MM.1S (cell line): ENCODE data around the gene RABL6.

Source experiments
- DNase-seq: peaks from one replicate; pipeline ENCODE4 v3.0.0-alpha.2; 2015
- H2AFZ ChIP-seq: fragments of 300-600 bp; sonication (generic); 2 replicates; pipeline ENCODE4 v1.6.0; 2016; ENCODE audit warnings: antibody characterized with exemption, low read length
- H3F3A ChIP-seq: fragments of 300-600 bp; sonication (generic); 2 replicates; pipeline ENCODE4 v1.6.1; 2016; ENCODE audit warnings: mild to moderate bottlenecking, antibody characterized with exemption, low read length, moderate library complexity, mixed read lengths; ENCODE audit not compliant: insufficient read depth
- H3K27ac ChIP-seq: fragments of 300-600 bp; sonication (generic); 2 replicates; pipeline ENCODE4 v1.5.1; 2016; ENCODE audit warnings: mild to moderate bottlenecking, low read length
- H3K27me3 ChIP-seq: fragments of 300-600 bp; sonication (generic); replicated peaks from 2 replicates; pipeline ENCODE4 v1.6.0; 2016; ENCODE audit warnings: low read length; ENCODE audit not compliant: insufficient read depth
- H3K36me3 ChIP-seq: fragments of 300-600 bp; sonication (generic); replicated peaks from 2 replicates; pipeline ENCODE4 v1.6.1; 2016; ENCODE audit warnings: mild to moderate bottlenecking, low read length, mixed read lengths; ENCODE audit not compliant: insufficient read depth
- H3K4me1 ChIP-seq: fragments of 300-600 bp; sonication (generic); 2 replicates; pipeline ENCODE4 v1.6.1; 2016; ENCODE audit warnings: low read length, mixed read lengths
- H3K4me2 ChIP-seq: fragments of 300-600 bp; sonication (generic); 2 replicates; pipeline ENCODE4 v1.6.0; 2016; ENCODE audit warnings: low read depth, low read length
- H3K4me3 ChIP-seq: fragments of 300-600 bp; sonication (generic); 2 replicates; pipeline ENCODE4 v1.5.1; 2016; ENCODE audit warnings: low read length, mixed read lengths
- H3K79me2 ChIP-seq: fragments of 300-600 bp; sonication (generic); 2 replicates; pipeline ENCODE4 v1.6.1; 2016; ENCODE audit warnings: mixed run types, low read length, mixed read lengths
- H3K9ac ChIP-seq: fragments of 300-600 bp; sonication (generic); 2 replicates; pipeline ENCODE4 v1.6.1; 2016; ENCODE audit warnings: low read length, mixed read lengths
- H3K9me2 ChIP-seq: fragments of 300-600 bp; sonication (generic); replicated peaks from 2 replicates; pipeline ENCODE4 v1.6.1; 2016; ENCODE audit warnings: mild to moderate bottlenecking, low read length, mixed read lengths; ENCODE audit not compliant: insufficient read depth
- H3K9me3 ChIP-seq: fragments of 300-600 bp; sonication (generic); replicated peaks from 2 replicates; pipeline ENCODE4 v1.6.1; 2016; ENCODE audit warnings: mild to moderate bottlenecking, low read length, mixed read lengths; ENCODE audit not compliant: insufficient read depth
- H4K20me1 ChIP-seq: fragments of 300-600 bp; sonication (generic); 2 replicates; pipeline ENCODE4 v1.6.1; 2016; ENCODE audit warnings: mild to moderate bottlenecking, low read length, moderate library complexity, mixed read lengths; ENCODE audit not compliant: insufficient read depth
- CTCF ChIP-seq: fragments of 300-600 bp; sonication (generic); IDR thresholded peaks from 2 replicates; pipeline ENCODE4 v1.5.1; 2016; ENCODE audit warnings: antibody characterized with exemption, low read length, mixed read lengths
- EZH2 ChIP-seq: fragments of 300-600 bp; sonication (generic); optimal IDR thresholded peaks from 2 replicates; pipeline ENCODE3; 2017; ENCODE audit warnings: low read depth, mild to moderate bottlenecking, antibody characterized with exemption, low read length, mixed read lengths
- EZH2phosphoT487 ChIP-seq: fragments of 300-600 bp; sonication (generic); IDR thresholded peaks from 2 replicates; pipeline ENCODE4 v1.6.1; 2018; ENCODE audit warnings: antibody characterized with exemption, low read length

Gene RABL6

DNA sequence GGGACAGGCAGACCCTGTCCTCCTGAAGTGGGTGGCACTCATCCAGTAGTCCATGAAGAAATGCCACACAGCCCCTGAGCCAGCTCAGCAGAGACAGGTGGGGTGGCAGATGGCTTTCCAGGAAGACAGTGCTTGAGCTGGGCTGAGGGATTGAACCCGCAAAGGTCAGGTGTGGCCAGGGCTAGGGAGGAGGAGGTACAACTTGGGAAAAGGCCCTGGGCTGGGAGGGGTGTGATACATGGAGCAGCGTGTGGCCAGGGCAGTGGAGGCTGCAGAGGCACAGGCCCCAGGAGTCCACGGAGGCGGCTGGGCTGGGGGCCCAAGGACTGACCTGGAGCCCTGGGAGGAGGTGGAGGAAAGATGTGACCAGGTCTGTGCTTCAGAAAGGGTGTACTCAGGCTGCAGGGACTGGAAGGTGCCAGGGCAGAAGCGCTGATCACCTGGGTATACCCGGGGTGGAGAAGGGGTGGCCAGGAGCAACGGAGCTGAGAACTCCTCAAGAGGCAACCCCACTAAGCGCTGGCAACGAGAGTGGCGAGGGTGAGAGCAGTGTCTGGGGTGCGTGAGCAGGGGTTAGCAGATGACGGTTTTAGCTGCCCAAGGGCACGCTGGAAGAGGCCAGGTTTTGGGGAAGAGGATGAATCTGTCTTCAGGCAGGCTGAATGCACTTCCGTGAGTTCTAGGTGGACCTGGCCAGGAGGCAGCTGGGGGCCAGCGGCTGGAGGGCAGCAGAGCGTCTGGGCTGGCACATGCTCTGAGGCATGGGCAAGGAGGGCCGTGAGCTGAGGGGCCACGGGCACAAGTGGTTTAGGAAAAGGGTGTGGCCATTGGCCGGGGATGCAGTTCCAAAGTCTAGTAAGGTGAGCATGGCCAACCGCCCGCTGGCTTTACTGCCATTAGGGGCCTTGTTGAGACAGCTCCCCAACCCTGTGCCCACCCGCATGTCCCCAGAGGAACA, 3.9 kb upstream of the RABL6 start:
- H3K36me3 ChIP-seq: no peaks in the 10 kb centered on the region
- H3K79me2 ChIP-seq: peaks cover 20% of the 10 kb centered on the region
- no peak overlapping the region for H2AFZ ChIP-seq
- no peak overlapping the region for H3K27ac ChIP-seq
- H3K9ac ChIP-seq: no peak overlapping the region
- H3K9me3 ChIP-seq: no peaks in the 10 kb centered on the region
- H3K4me3 ChIP-seq: no peak overlapping the region
- no peaks in the 10 kb centered on the region for H3K9me2 ChIP-seq
- no peaks in the 10 kb centered on the region; the same call in 1 of the 2 replicates for H3K27me3 ChIP-seq
- peaks cover 16% of the 10 kb centered on the region for H3F3A ChIP-seq
- H3K4me2 ChIP-seq: no peak overlapping the region
- TF ChIP-seq EZH2 (no peak), CTCF (no peak), EZH2phosphoT487 (no peak)
- no peak for DNase-seq
- peaks cover 13% of the 10 kb centered on the region for H3K4me1 ChIP-seq
- no peaks in the 10 kb centered on the region for H4K20me1 ChIP-seq

DNA sequence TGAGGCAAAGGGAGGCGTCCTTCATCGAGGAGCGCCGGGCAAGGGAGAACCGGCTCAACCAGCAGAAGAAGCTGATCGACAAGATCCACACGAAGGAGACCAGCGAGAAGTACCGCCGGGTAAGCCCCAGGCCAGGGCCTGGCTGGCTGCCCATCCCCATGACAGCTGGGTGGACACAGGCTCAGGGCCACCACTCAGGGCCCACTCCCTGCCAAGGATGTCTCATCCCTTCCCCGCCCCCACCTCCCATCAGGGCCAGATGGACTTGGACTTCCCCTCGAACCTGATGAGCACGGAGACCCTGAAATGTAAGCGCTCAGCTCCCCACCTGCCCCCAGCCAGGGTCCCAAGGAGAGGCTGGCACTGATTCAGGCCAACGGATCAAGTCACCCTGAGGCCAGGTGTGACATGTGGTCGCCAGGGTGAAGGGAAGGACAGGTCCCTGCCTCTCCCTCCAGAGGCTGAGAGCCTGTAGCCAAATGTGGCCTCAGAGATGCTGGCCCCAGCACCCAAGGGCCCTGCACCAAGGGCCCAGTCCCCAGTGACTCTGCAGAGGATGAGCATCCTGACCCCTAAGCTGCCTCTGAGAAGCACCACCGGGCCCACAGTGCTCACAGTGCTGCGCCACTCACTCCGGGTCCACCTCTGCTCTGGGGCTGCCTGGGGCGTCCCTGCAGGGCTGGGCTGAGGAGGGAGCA, 3.1 kb upstream of the RABL6 start:
- Histone ChIP-seq H3K27me3 (no peaks in the 10 kb centered on the region), H3F3A (peaks cover 16% of the 10 kb centered on the region), H3K4me1 (peaks cover 17% of the 10 kb centered on the region), H3K9me3 (no peaks in the 10 kb centered on the region), H3K9me2 (no peaks in the 10 kb centered on the region), H3K27ac (no peak overlapping the region), H3K36me3 (no peaks in the 10 kb centered on the region), H2AFZ (no peak overlapping the region), H4K20me1 (no peaks in the 10 kb centered on the region), H3K4me3 (no peak overlapping the region), H3K4me2 (no peak overlapping the region), H3K79me2 (peaks cover 28% of the 10 kb centered on the region), H3K9ac (no peak overlapping the region)
- DNase-seq: no peak
- no peak for TF ChIP-seq EZH2phosphoT487
- no peak for TF ChIP-seq CTCF
- no peak for TF ChIP-seq EZH2

- Histone ChIP-seq H3K9me2 (no peaks in the 10 kb centered on the region), H3K4me3 (no peak overlapping the region), H3K4me2 (no peak overlapping the region), H3K4me1 (peaks cover 21% of the 10 kb centered on the region; the same call in 1 of the 2 replicates), H3K9me3 (no peaks in the 10 kb centered on the region), H3K9ac (no peak overlapping the region), H3F3A (peaks cover 15% of the 10 kb centered on the region), H3K27me3 (no peaks in the 10 kb centered on the region), H2AFZ (no peak overlapping the region), H3K27ac (no peak overlapping the region), H4K20me1 (no peaks in the 10 kb centered on the region), H3K36me3 (no peaks in the 10 kb centered on the region), H3K79me2 (peaks cover 35% of the 10 kb centered on the region)
- no peak for DNase-seq
- no peak for TF ChIP-seq EZH2phosphoT487
- TF ChIP-seq CTCF: no peak
- TF ChIP-seq EZH2: no peak
Measured at GRCh38 chr9:136805207-136805740, 2.5 kb upstream of the RABL6 start.
